Suprapubic skin (tissue), 4 donors: Measurements from ENCODE around the gene ZNF823. TPM values are rescaled to one million over a fixed set of nuclear protein-coding genes. Genes with fewer than 3 reads are reported as not detected.
A peak's percentile ranks its signal among the peaks of the same experiment; 100 is the strongest.
"Not testable (repeated sequence)": the region's sequence is repeated elsewhere in the genome, so short reads cannot be mapped to it uniquely, and the experiment has no call there.

Experiments used
- DNase-seq, 2 donors: peaks; one replicate each; pipeline ENCODE4 v3.0.0-alpha.2; 2019; ENCODE audit warnings: low spot score in 2 of 2
- H3K27ac ChIP-seq: fragments of 200-600 bp; sonication (generic); one replicate; pipeline ENCODE4 v1.5.1; 2019
- H3K27me3 ChIP-seq: fragments of 200-600 bp; sonication (generic); one replicate; pipeline ENCODE4 v1.5.1; 2019
- H3K36me3 ChIP-seq: fragments of 200-600 bp; sonication (generic); one replicate; pipeline ENCODE4 v1.5.1; 2019
- H3K4me1 ChIP-seq: fragments of 200-600 bp; sonication (generic); one replicate; pipeline ENCODE4 v1.5.1; 2019
- H3K4me3 ChIP-seq: fragments of 200-600 bp; sonication (generic); one replicate; pipeline ENCODE4 v1.5.1; 2019; ENCODE audit warnings: mild to moderate bottlenecking
- H3K9me3 ChIP-seq: fragments of 200-600 bp; sonication (generic); one replicate; pipeline ENCODE4 v1.5.1; 2019
- CTCF ChIP-seq, 2 donors: fragments of 200-600 bp in 1 of 2; fragments of 450-650 bp in 1 of 2; sonication (generic) in 1 of 2; IDR thresholded peaks; one replicate each; pipeline ENCODE4 v1.5.1; 2016 to 2019; ENCODE audit warnings: antibody characterized with exemption in 2 of 2, mild to moderate bottlenecking in 1 of 2, moderate library complexity in 1 of 2
- EP300 ChIP-seq: sonication (generic); formaldehyde crosslinking; IDR thresholded peaks from one replicate; pipeline ENCODE4 v1.6.1; 2017; ENCODE audit warnings: antibody characterized with exemption
- POLR2A ChIP-seq, 2 donors: fragments of 450-650 bp; IDR thresholded peaks; one replicate each; pipeline ENCODE4 v1.6.1; 2017; ENCODE audit warnings: antibody characterized with exemption in 2 of 2, mild to moderate bottlenecking in 2 of 2, moderate library complexity in 2 of 2
- POLR2AphosphoS5 ChIP-seq, 3 donors: sonication (generic); formaldehyde crosslinking; IDR thresholded peaks; one replicate each; pipeline ENCODE4 v1.6.1; 2017; ENCODE audit warnings: antibody characterized with exemption in 3 of 3
- WGBS: methylation state at CpG from one replicate; pipeline ENCODE4 v1.1.5; 2018; 5-methylcytosine and 5-hydroxymethylcytosine counted together
- total RNA-seq, 4 donors: library from RNA; depleted of rRNA; stranded (reverse); fragments of >200 nt; gene quantifications; one replicate each; pipeline ENCODE4 v1.1.0, GENCODE V29; 2016

ZNF823 gene
- total RNA-seq, 4 donors from 2014 or later = 6.8 to 12.3 (median 10.1) TPM

- no peak overlapping the region for H3K27ac ChIP-seq
- no peaks in the 10 kb centered on the region for H3K27me3 ChIP-seq
- TF ChIP-seq POLR2A (IDR thresholded peaks at IDR 0.05) (no peak), EP300 (no peak), POLR2AphosphoS5 (IDR thresholded peaks at IDR 0.05) (no peak), CTCF (IDR thresholded peaks at IDR 0.05) (no peak)
- H3K4me1 ChIP-seq = no peaks in the 10 kb centered on the region
- H3K4me3 ChIP-seq = no peak overlapping the region
- H3K9me3 ChIP-seq = peaks cover 26% of the 10 kb centered on the region
- WGBS = 97% methylated on average over 7 of the region's 7 CpGs
- H3K36me3 ChIP-seq = peaks cover 51% of the 10 kb centered on the region
- DNase-seq = no peak
These were observed 41.8 kb upstream of the ZNF823 start for GRCh38 chr19:11780431-11781020.

- over 99% methylated on average over 11 of the region's 11 CpGs for WGBS
- not testable (repeated sequence) for H3K27ac ChIP-seq
These were observed 37.9 kb upstream of the ZNF823 start for GRCh38 chr19:11776669-11777068.

GRCh38 chr19:11771520-11771919 is 32.8 kb upstream of the ZNF823 start:
- Histone ChIP-seq H3K4me1 (peaks cover 18% of the 10 kb centered on the region), H3K9me3 (peaks cover 27% of the 10 kb centered on the region)
- not testable (repeated sequence) for H3K4me3 ChIP-seq, H3K27me3 ChIP-seq, H3K36me3 ChIP-seq, H3K27ac ChIP-seq, DNase-seq
- WGBS = 75% methylated on average over 11 of the region's 11 CpGs

More at GRCh38 chr19:11776669-11777068, 37.9 kb upstream of the ZNF823 start:
- Histone ChIP-seq H3K9me3 (peaks cover 30% of the 10 kb centered on the region), H3K36me3 (peaks cover 49% of the 10 kb centered on the region)
- H3K4me1 ChIP-seq, H3K27me3 ChIP-seq, DNase-seq, H3K4me3 ChIP-seq: not testable (repeated sequence)

- no peaks in the 10 kb centered on the region for H3K27me3 ChIP-seq
- H3K4me3 ChIP-seq = no peak overlapping the region
- WGBS = 91% methylated on average over 4 of the region's 4 CpGs
- H3K36me3 ChIP-seq = no peaks in the 10 kb centered on the region
- TF ChIP-seq EP300 (no peak), POLR2AphosphoS5 (IDR thresholded peaks at IDR 0.05) (no peak), CTCF (IDR thresholded peaks at IDR 0.05) (no peak), POLR2A (IDR thresholded peaks at IDR 0.05) (no peak)
- H3K27ac ChIP-seq = no peak overlapping the region
- no peak for DNase-seq
- peaks cover 22% of the 10 kb centered on the region for H3K4me1 ChIP-seq
- H3K9me3 ChIP-seq = peaks cover 25% of the 10 kb centered on the region
These were observed 31.2 kb upstream of the ZNF823 start for GRCh38 chr19:11769995-11770394.

GRCh38 chr19:11767633-11768133 is 28.9 kb upstream of the ZNF823 start:
- 3% methylated on average over 8 of the region's 20 CpGs for WGBS

More at GRCh38 chr19:11767633-11768133, 28.9 kb upstream of the ZNF823 start:
- H3K27ac ChIP-seq = peak overlapping the region; percentile 90
- H3K9me3 ChIP-seq = peaks cover 18% of the 10 kb centered on the region
- peak overlapping the region; percentile 88 for H3K4me3 ChIP-seq
- peaks cover 22% of the 10 kb centered on the region for H3K4me1 ChIP-seq
- DNase-seq = peak; percentile 65 to 76
- H3K36me3 ChIP-seq = no peaks in the 10 kb centered on the region
- H3K27me3 ChIP-seq = no peaks in the 10 kb centered on the region
- TF ChIP-seq CTCF (IDR thresholded peaks at IDR 0.05) = no peak
- TF ChIP-seq EP300 = no peak
- no peak for TF ChIP-seq POLR2AphosphoS5 (IDR thresholded peaks at IDR 0.05)
- no peak for TF ChIP-seq POLR2A (IDR thresholded peaks at IDR 0.05)
